Ascending aorta (tissue), 2 donors: ENCODE data around the gene DCAF17. TPM values are rescaled to one million over a fixed set of nuclear protein-coding genes. Genes with fewer than 3 reads are reported as not detected.

Source experiments
- DNase-seq, 2 donors: peaks; one replicate each; pipeline ENCODE4 v3.0.0-alpha.2; 2019; ENCODE audit warnings: low spot score in 2 of 2
- H3K27ac ChIP-seq, 2 donors: fragments of 200-600 bp; sonication (generic); one replicate each; pipeline ENCODE4 v1.5.1; 2016 to 2017; ENCODE audit warnings: mild to moderate bottlenecking in 1 of 2
- H3K27me3 ChIP-seq: fragments of 200-600 bp; sonication (generic); one replicate; pipeline ENCODE4 v1.5.1; 2017
- H3K36me3 ChIP-seq, 2 donors: fragments of 200-600 bp; sonication (generic); one replicate each; pipeline ENCODE4 v1.5.1; 2016
- H3K4me1 ChIP-seq, 2 donors: fragments of 200-600 bp; sonication (generic); one replicate each; pipeline ENCODE4 v1.5.1; 2016 to 2017; ENCODE audit warnings: mild to moderate bottlenecking in 1 of 2
- H3K4me3 ChIP-seq, 2 donors: fragments of 200-600 bp; sonication (generic); one replicate each; pipeline ENCODE4 v1.5.1; 2016 to 2017; ENCODE audit warnings: mild to moderate bottlenecking in 1 of 2
- H3K9me3 ChIP-seq, 2 donors: fragments of 200-600 bp; sonication (generic); one replicate each; pipeline ENCODE4 v1.5.1; 2016
- CTCF ChIP-seq, 3 experiments: fragments of 200-600 bp in 2 of 3; fragments of 450-650 bp in 1 of 3; sonication (generic) in 2 of 3; IDR thresholded peaks; one replicate each; pipeline ENCODE4 v1.5.1; 2016 to 2019; ENCODE audit warnings: antibody characterized with exemption in 3 of 3, mild to moderate bottlenecking in 1 of 3, moderate library complexity in 1 of 3
- intact Hi-C: fragments of 100-400 bp; cut with DNase I; formaldehyde crosslinking; loops from one replicate; pipeline ENCODE4 v1.15.1; 2023
- total RNA-seq: library from RNA; depleted of rRNA; stranded (reverse); fragments of >200 nt; gene quantifications from one replicate; pipeline ENCODE4 v1.1.0, GENCODE V29; 2016

DCAF17 gene
- total RNA-seq, result 22.6 TPM

GRCh38 chr2:171434013-171434989 lies at the start of gene DCAF17:
DCAF17 (plus strand) TSS chr2:171434226; CDS start chr2:171434578, 352 bp downstream.
- peak in 2 of 3 experiments; percentile 16 to 42 for TF ChIP-seq CTCF (IDR thresholded peaks at IDR 0.05)
- H3K4me1 ChIP-seq, result peaks cover 0 to 14% of the 10 kb centered on the region in 2 donors
- intact Hi-C loops, result loop anchor here (1.0 to 10.0 kb wide), 9 partner anchors 18 to 1850 kb away; partner anchors contain the start of genes CYBRD1, DYNC1I2, GORASP2 and PDK1
- peak within 1 kb of the TSS; percentile 82 to 97 for H3K4me3 ChIP-seq
- DNase-seq, result peak; percentile 85 to 97
- H3K27me3 ChIP-seq, result no peaks in the 10 kb centered on the region
- peaks cover 0 to 19% of the 10 kb centered on the region in 2 donors for H3K36me3 ChIP-seq
- peak within 1 kb of the TSS; percentile 96 to 99 for H3K27ac ChIP-seq
- H3K9me3 ChIP-seq, result no peaks in the 10 kb centered on the region

GRCh38 chr2:171386627-171387026 lies 47.4 kb upstream of the DCAF17 start:
- peaks cover 0 to 2% of the 10 kb centered on the region in 2 donors for H3K4me1 ChIP-seq
- no peak overlapping the region for H3K27ac ChIP-seq
- TF ChIP-seq CTCF (IDR thresholded peaks at IDR 0.05), result no peak
- H3K27me3 ChIP-seq, result no peaks in the 10 kb centered on the region
- no peak overlapping the region for H3K4me3 ChIP-seq
- no peak for DNase-seq
- H3K9me3 ChIP-seq, result peaks cover 0 to 1% of the 10 kb centered on the region in 2 donors
- H3K36me3 ChIP-seq, result peaks cover 0 to 4% of the 10 kb centered on the region in 2 donors
- intact Hi-C loops, result no loop called here

- H3K9me3 ChIP-seq, result no peaks in the 10 kb centered on the region
- H3K36me3 ChIP-seq, result peaks cover 0 to 4% of the 10 kb centered on the region in 2 donors
- no peak for TF ChIP-seq CTCF (IDR thresholded peaks at IDR 0.05)
- no peak overlapping the region for H3K27ac ChIP-seq
- H3K4me1 ChIP-seq, result peaks cover 0 to 2% of the 10 kb centered on the region in 2 donors
- H3K27me3 ChIP-seq, result no peaks in the 10 kb centered on the region
- DNase-seq, result no peak
- intact Hi-C loops, result no loop called here
- no peak overlapping the region for H3K4me3 ChIP-seq
These were observed 47.0 kb upstream of the DCAF17 start for GRCh38 chr2:171387052-171387451.

- no peak for DNase-seq
- no peak overlapping the region for H3K4me3 ChIP-seq
- no peaks in the 10 kb centered on the region for H3K9me3 ChIP-seq
- H3K27me3 ChIP-seq, result no peaks in the 10 kb centered on the region
- peaks cover 0 to 2% of the 10 kb centered on the region in 2 donors for H3K4me1 ChIP-seq
- intact Hi-C loops, result no loop called here
- H3K27ac ChIP-seq, result no peak overlapping the region
- H3K36me3 ChIP-seq, result no peaks in the 10 kb centered on the region
- no peak for TF ChIP-seq CTCF (IDR thresholded peaks at IDR 0.05)
These were observed 44.7 kb upstream of the DCAF17 start for GRCh38 chr2:171389325-171389724.

GRCh38 chr2:171389780-171390179 lies 44.2 kb upstream of the DCAF17 start:
- Histone ChIP-seq H3K27me3 (no peaks in the 10 kb centered on the region), H3K9me3 (no peaks in the 10 kb centered on the region), H3K4me1 (peaks cover 0 to 2% of the 10 kb centered on the region in 2 donors), H3K27ac (no peak overlapping the region), H3K4me3 (no peak overlapping the region), H3K36me3 (no peaks in the 10 kb centered on the region)
- intact Hi-C loops, result no loop called here
- no peak for DNase-seq
- TF ChIP-seq CTCF (IDR thresholded peaks at IDR 0.05), result no peak
